Ascending aorta (tissue), 2 donors: ENCODE measurements around the gene ELF2. TPM values are rescaled to one million over a fixed set of nuclear protein-coding genes. Genes with fewer than 3 reads are reported as not detected.
A peak's percentile ranks its signal among the peaks of the same experiment; 100 is the strongest.

ENCODE experiments used
- DNase-seq, 2 donors: peaks; one replicate each; pipeline ENCODE4 v3.0.0-alpha.2; 2019; ENCODE audit warnings: low spot score in 2 of 2
- H3K27ac ChIP-seq, 2 donors: fragments of 200-600 bp; sonication (generic); one replicate each; pipeline ENCODE4 v1.5.1; 2016 to 2017; ENCODE audit warnings: mild to moderate bottlenecking in 1 of 2
- H3K27me3 ChIP-seq: fragments of 200-600 bp; sonication (generic); one replicate; pipeline ENCODE4 v1.5.1; 2017
- H3K36me3 ChIP-seq, 2 donors: fragments of 200-600 bp; sonication (generic); one replicate each; pipeline ENCODE4 v1.5.1; 2016
- H3K4me1 ChIP-seq, 2 donors: fragments of 200-600 bp; sonication (generic); one replicate each; pipeline ENCODE4 v1.5.1; 2016 to 2017; ENCODE audit warnings: mild to moderate bottlenecking in 1 of 2
- H3K4me3 ChIP-seq, 2 donors: fragments of 200-600 bp; sonication (generic); one replicate each; pipeline ENCODE4 v1.5.1; 2016 to 2017; ENCODE audit warnings: mild to moderate bottlenecking in 1 of 2
- H3K9me3 ChIP-seq, 2 donors: fragments of 200-600 bp; sonication (generic); one replicate each; pipeline ENCODE4 v1.5.1; 2016
- CTCF ChIP-seq, 3 experiments: fragments of 200-600 bp in 2 of 3; fragments of 450-650 bp in 1 of 3; sonication (generic) in 2 of 3; IDR thresholded peaks; one replicate each; pipeline ENCODE4 v1.5.1; 2016 to 2019; ENCODE audit warnings: antibody characterized with exemption in 3 of 3, mild to moderate bottlenecking in 1 of 3, moderate library complexity in 1 of 3
- intact Hi-C: fragments of 100-400 bp; cut with DNase I; formaldehyde crosslinking; loops from one replicate; pipeline ENCODE4 v1.15.1; 2023
- total RNA-seq: library from RNA; depleted of rRNA; stranded (reverse); fragments of >200 nt; gene quantifications from one replicate; pipeline ENCODE4 v1.1.0, GENCODE V29; 2016

Gene ELF2
- total RNA-seq, 1 donor from 2014 or later = 20.3 TPM

DNA sequence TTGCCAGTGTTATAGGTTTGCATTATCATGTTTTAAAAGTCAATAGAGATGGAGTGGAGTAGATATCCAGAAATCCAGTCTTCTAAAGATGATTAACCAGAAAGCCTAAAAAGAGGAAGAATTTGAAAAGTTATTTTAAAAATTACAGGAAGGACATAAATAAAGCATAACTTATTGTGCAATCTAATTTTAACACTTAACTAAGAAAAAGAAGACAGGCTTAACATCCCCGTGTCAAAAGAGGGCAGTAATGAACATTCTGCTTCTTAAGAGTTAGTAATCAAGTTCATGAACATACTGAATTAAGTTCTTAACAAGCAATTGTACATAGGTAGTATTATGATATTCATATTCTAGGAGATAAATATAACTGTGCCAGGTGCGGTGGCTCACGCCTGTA is 39.3 kb downstream of the ELF2 start:
- TF ChIP-seq CTCF (IDR thresholded peaks at IDR 0.05) = no peak
- Histone ChIP-seq H3K4me1 (peaks cover 0 to 9% of the 10 kb centered on the region in 2 donors), H3K27ac (no peak overlapping the region), H3K9me3 (no peaks in the 10 kb centered on the region), H3K27me3 (no peaks in the 10 kb centered on the region), H3K4me3 (no peak overlapping the region), H3K36me3 (peaks cover 0 to 28% of the 10 kb centered on the region in 2 donors)
- intact Hi-C loops = no loop called here
- no peak for DNase-seq

DNA sequence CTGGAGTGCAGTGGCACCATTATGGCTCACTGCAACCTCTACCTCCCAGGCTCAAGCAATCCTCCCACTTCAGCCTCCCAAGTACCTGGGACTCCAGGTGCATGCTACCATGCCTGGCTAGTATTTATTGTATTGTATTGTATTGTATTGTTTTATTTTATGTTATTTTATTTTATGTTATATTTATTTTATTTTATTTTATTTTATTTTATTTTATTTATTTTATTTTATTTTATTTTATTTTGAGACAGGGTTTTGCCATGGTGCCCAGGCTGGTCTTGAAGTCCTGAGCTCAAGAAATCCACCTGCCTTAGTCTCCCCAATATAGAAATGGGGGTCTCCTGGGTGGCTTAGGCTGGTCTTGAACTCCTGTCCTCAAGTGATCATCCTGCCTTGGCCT is 42.6 kb downstream of the ELF2 start:
- no peak for DNase-seq
- peaks cover 3 to 15% of the 10 kb centered on the region in 2 donors for H3K4me1 ChIP-seq
- H3K36me3 ChIP-seq = peaks cover 0 to 28% of the 10 kb centered on the region in 2 donors
- H3K27ac ChIP-seq = peak overlapping the region; percentile 5 to 16
- TF ChIP-seq CTCF (IDR thresholded peaks at IDR 0.05) = no peak
- no peaks in the 10 kb centered on the region for H3K9me3 ChIP-seq
- intact Hi-C loops = no loop called here
- no peaks in the 10 kb centered on the region for H3K27me3 ChIP-seq
- no peak overlapping the region for H3K4me3 ChIP-seq

- H3K27me3 ChIP-seq = no peaks in the 10 kb centered on the region
- H3K4me1 ChIP-seq = peaks cover 3 to 15% of the 10 kb centered on the region in 2 donors
- DNase-seq = no peak
- peak overlapping the region; percentile 21 to 67 for H3K27ac ChIP-seq
- no peaks in the 10 kb centered on the region for H3K9me3 ChIP-seq
- no peak for TF ChIP-seq CTCF (IDR thresholded peaks at IDR 0.05)
- intact Hi-C loops = loop anchor here (1.0 kb wide), 1 partner anchor 46 kb away; the partner anchor contains the start of gene ELF2
- peak overlapping the region in 1 of 2 donors; percentile 26 for H3K4me3 ChIP-seq
- peaks cover 0 to 17% of the 10 kb centered on the region in 2 donors for H3K36me3 ChIP-seq
Observed at GRCh38 chr4:139131209-139131870, 45.7 kb downstream of the ELF2 start.

GRCh38 chr4:139129206-139129605 is 47.8 kb downstream of the ELF2 start:
- TF ChIP-seq CTCF (IDR thresholded peaks at IDR 0.05) = no peak
- DNase-seq = no peak
- no peak overlapping the region for H3K4me3 ChIP-seq
- no peaks in the 10 kb centered on the region for H3K9me3 ChIP-seq
- H3K27ac ChIP-seq = peak overlapping the region; percentile 67 to 75
- H3K27me3 ChIP-seq = no peaks in the 10 kb centered on the region
- H3K36me3 ChIP-seq = peaks cover 0 to 8% of the 10 kb centered on the region in 2 donors
- peaks cover 3 to 15% of the 10 kb centered on the region in 2 donors for H3K4me1 ChIP-seq
- intact Hi-C loops = no loop called here

- Histone ChIP-seq H3K27me3 (no peaks in the 10 kb centered on the region), H3K9me3 (no peaks in the 10 kb centered on the region), H3K36me3 (peaks cover 0 to 3% of the 10 kb centered on the region in 2 donors), H3K27ac (no peak overlapping the region), H3K4me3 (no peak overlapping the region), H3K4me1 (peaks cover 3 to 13% of the 10 kb centered on the region in 2 donors)
- DNase-seq = no peak
- intact Hi-C loops = no loop called here
- TF ChIP-seq CTCF (IDR thresholded peaks at IDR 0.05) = no peak
Observed at GRCh38 chr4:139126898-139127297, 50.1 kb downstream of the ELF2 start.
